ENCODE data around the gene DEFB113.

GRCh38 chr6:49986551-49986950 is 17.1 kb upstream of the DEFB113 start:
- TF ChIP-seq CTCF (conservative IDR thresholded peaks at IDR 0.05): no peak
- TF ChIP-seq EZH2 (IDR thresholded peaks at IDR 0.05; ENCODE audit: low read depth): no peak

All from PC-9 (cell line).